Measurements from ENCODE around the gene IL1B. TPM values are rescaled to one million over a fixed set of nuclear protein-coding genes. Genes with fewer than 3 reads are reported as not detected.

IL1B gene
- polyA plus RNA-seq, 1 donor from 2014 or later = not detected

- no peak for TF ChIP-seq RAD21 (conservative IDR thresholded peaks at IDR 0.05)
- TF ChIP-seq EP300 (conservative IDR thresholded peaks at IDR 0.05; ENCODE audit: poor library complexity, severe bottlenecking) = no peak
- TF ChIP-seq POLR2AphosphoS5 (IDR thresholded peaks at IDR 0.05) = no peak
- no peak for TF ChIP-seq CTCF (IDR thresholded peaks at IDR 0.05; ENCODE audit: poor library complexity, severe bottlenecking)
- TF ChIP-seq TAF1 (IDR thresholded peaks at IDR 0.05; ENCODE audit: low read depth) = no peak
- TF ChIP-seq SMC3 (conservative IDR thresholded peaks at IDR 0.05; ENCODE audit: poor library complexity) = no peak
- TF ChIP-seq EZH2 (IDR thresholded peaks at IDR 0.05; ENCODE audit: borderline replicate concordance, insufficient read depth, low read length, poor library complexity, severe bottlenecking) = no peak
- TF ChIP-seq REST (IDR thresholded peaks at IDR 0.05; ENCODE audit: borderline replicate concordance) = no peak
- no peak for TF ChIP-seq MXI1 (conservative IDR thresholded peaks at IDR 0.05; ENCODE audit: poor library complexity, severe bottlenecking)
- Histone ChIP-seq H3K9me3 (ENCODE audit: low read length) (no peaks in the 10 kb centered on the region), H3F3A (ENCODE audit: insufficient read depth, low read length, poor library complexity, severe bottlenecking) (no peaks in the 10 kb centered on the region), H3K9me2 (ENCODE audit: insufficient read depth, low read length) (no peaks in the 10 kb centered on the region), H3K4me3 (ENCODE audit: low read length) (no peak overlapping the region), H3K27me3 (ENCODE audit: insufficient read depth, low read depth, low read length) (no peaks in the 10 kb centered on the region), H3K36me3 (ENCODE audit: insufficient read depth, low read length) (no peaks in the 10 kb centered on the region), H2AFZ (ENCODE audit: low read depth, low read length) (no peak overlapping the region), H3K4me2 (ENCODE audit: low read length) (no peak overlapping the region), H4K20me1 (ENCODE audit: insufficient read depth) (no peaks in the 10 kb centered on the region), H3K79me2 (replicated peaks; ENCODE audit: insufficient read depth, low read length) (no peaks in the 10 kb centered on the region), H3K27ac (ENCODE audit: low read length) (no peak overlapping the region), H3K9ac (ENCODE audit: low read length) (no peak overlapping the region)
Observed at GRCh38 chr2:112880091-112880531, 43.5 kb upstream of the IL1B start.

GRCh38 chr2:112879491-112880041, 43.0 kb upstream of the IL1B start:
- H3K27ac ChIP-seq (ENCODE audit: low read length) = no peak overlapping the region
- H2AFZ ChIP-seq (ENCODE audit: low read depth, low read length) = no peak overlapping the region
- H4K20me1 ChIP-seq (ENCODE audit: insufficient read depth) = no peaks in the 10 kb centered on the region

More at GRCh38 chr2:112879491-112880041, 43.0 kb upstream of the IL1B start:
- no peak overlapping the region for H3K4me3 ChIP-seq (ENCODE audit: low read length)
- no peak overlapping the region for H3K4me2 ChIP-seq (ENCODE audit: low read length)
- H3K79me2 ChIP-seq (replicated peaks; ENCODE audit: insufficient read depth, low read length) = no peaks in the 10 kb centered on the region
- H3K9me2 ChIP-seq (ENCODE audit: insufficient read depth, low read length) = no peaks in the 10 kb centered on the region
- H3K9ac ChIP-seq (ENCODE audit: low read length) = no peak overlapping the region
- H3F3A ChIP-seq (ENCODE audit: insufficient read depth, low read length, poor library complexity, severe bottlenecking) = no peaks in the 10 kb centered on the region
- TF ChIP-seq EP300 (conservative IDR thresholded peaks at IDR 0.05; ENCODE audit: poor library complexity, severe bottlenecking) (no peak), POLR2AphosphoS5 (IDR thresholded peaks at IDR 0.05) (no peak), TAF1 (IDR thresholded peaks at IDR 0.05; ENCODE audit: low read depth) (no peak), SMC3 (conservative IDR thresholded peaks at IDR 0.05; ENCODE audit: poor library complexity) (no peak), RAD21 (conservative IDR thresholded peaks at IDR 0.05) (no peak), REST (IDR thresholded peaks at IDR 0.05; ENCODE audit: borderline replicate concordance) (no peak), CTCF (IDR thresholded peaks at IDR 0.05; ENCODE audit: poor library complexity, severe bottlenecking) (no peak), MXI1 (conservative IDR thresholded peaks at IDR 0.05; ENCODE audit: poor library complexity, severe bottlenecking) (no peak)
- no peaks in the 10 kb centered on the region for H3K9me3 ChIP-seq (ENCODE audit: low read length)
- no peaks in the 10 kb centered on the region for H3K27me3 ChIP-seq (ENCODE audit: insufficient read depth, low read depth, low read length)
- H3K36me3 ChIP-seq (ENCODE audit: insufficient read depth, low read length) = no peaks in the 10 kb centered on the region
